HG03139 (cell line): ENCODE data around the gene CYSLTR1.
A peak's percentile ranks its signal among the peaks of the same experiment; 100 is the strongest.
"Not testable (repeated sequence)": the region's sequence is repeated elsewhere in the genome, so short reads cannot be mapped to it uniquely, and the experiment has no call there.

Source experiments
- ATAC-seq: cut with Tn5 transposase; IDR thresholded peaks from one replicate; pipeline ENCODE4 v1.9.1; 2021; ENCODE audit not compliant: unreplicated experiment

Gene CYSLTR1, protein sequence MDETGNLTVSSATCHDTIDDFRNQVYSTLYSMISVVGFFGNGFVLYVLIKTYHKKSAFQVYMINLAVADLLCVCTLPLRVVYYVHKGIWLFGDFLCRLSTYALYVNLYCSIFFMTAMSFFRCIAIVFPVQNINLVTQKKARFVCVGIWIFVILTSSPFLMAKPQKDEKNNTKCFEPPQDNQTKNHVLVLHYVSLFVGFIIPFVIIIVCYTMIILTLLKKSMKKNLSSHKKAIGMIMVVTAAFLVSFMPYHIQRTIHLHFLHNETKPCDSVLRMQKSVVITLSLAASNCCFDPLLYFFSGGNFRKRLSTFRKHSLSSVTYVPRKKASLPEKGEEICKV

DNA sequence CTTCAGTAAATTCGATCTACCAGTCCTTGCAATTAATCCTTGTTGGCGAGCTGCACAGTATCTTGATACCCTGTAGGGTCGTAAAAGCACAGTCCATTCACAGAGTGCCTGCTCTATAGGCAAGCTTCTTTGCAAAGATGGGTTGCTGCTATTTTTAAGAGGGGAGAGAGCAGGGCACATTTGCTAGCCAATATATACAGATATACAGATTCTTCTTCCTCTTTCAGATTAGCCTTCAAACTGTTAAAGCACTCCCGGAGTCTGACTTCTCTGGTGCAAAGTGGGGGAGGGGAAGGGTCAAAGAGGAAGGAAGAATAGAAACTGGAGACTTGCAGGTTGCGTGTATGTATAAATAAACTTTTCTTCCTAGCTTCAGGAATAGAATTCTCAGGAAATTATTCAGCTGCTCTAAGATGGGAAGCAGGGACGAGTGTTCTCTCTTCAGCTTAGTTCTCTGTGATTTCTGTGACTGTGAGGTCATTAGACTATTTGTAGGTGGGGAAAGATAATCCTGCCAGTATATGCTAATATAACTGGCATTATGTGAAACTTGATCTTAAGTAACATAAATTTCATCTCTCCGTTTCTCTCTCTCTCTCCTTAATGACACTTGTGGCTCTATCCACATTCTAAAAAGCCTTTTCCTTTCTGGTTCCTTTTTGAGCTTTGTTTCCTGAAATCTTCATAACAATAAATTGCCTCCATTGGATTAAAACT is at the start of gene CYSLTR1:
Gene CYSLTR1, minus strand, starts transcription at position 242 of the 717 bp plus-strand sequence. CDS start 53,865 bp downstream, outside the sequence.
- ATAC-seq = peak; percentile 55

- no peak for ATAC-seq
Measured at GRCh38 chrX:78377186-78377585, 49.8 kb upstream of the CYSLTR1 start.

DNA sequence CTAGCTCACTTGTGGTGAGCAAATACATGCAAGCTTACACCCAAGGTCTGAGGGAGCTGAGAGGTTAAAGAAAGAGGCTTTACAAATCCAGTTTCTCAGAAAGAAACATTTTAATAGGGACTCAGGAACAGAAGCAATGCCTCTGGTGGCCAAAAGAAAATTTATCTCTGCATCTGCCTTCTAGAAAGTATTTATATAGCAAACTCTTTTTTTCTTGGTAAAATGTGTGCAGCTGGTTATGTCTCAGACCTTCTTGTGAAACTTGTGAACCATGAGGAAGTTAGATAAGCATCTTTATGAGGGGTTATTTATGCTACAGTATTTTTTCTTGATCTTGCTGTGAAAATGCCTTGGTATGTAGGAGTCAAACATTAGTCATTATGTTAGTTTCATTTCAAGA is 48.5 kb upstream of the CYSLTR1 start:
- no peak for ATAC-seq

DNA sequence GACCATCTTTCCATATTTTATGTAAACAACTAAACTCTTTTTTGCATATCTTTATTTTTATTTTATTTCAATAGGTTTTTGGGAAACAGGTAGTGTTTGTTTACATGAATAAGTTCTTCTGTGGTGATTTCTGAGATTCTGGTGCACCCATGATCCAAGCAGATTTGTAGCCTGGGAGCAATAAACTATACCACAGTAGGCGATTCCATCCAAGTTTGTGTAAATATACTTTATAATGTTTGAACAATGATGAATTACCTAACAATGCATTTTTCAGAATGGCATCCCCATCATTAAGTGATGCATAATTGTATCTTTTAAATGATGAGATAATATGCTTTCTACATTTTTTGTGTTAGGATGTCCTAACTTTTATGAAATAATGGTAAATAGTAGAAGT is 39.2 kb upstream of the CYSLTR1 start:
- ATAC-seq = no peak

DNA sequence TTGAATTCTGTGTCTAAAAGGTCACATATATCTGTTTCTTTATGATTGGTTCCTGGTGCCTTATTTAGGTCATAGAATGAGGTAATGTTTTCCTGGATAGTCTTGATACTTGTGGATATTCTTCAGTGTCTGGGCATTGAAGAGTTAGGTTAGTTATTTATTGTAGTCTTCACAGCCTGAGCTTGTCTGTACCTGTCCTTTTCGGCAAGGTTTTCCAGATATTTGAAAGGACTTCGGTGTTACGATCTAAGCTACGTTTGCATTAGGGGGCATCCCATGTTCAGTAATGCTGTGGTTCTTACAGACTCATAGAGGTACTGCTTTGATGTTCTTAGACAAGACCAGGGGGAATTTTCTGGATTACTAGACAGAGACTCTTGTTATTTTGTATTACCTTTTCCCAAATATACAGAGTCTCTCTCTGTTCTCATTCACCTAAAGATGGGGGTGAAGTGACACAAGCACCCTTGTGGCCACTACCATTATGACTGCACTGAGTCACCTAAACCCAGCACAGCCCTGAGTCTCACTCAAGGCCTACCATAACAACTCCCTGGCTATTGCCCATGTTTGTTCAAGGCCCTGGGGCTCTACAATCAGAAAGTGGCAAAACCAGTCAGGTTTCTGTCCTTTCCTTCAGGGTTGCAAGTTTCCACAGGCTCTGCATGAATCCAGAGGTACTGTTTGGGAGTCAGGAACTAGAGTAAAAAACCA is 30.1 kb upstream of the CYSLTR1 start:
- ATAC-seq = no peak

- no peak for ATAC-seq
Measured at GRCh38 chrX:78333521-78333920, 6.1 kb upstream of the CYSLTR1 start.

DNA sequence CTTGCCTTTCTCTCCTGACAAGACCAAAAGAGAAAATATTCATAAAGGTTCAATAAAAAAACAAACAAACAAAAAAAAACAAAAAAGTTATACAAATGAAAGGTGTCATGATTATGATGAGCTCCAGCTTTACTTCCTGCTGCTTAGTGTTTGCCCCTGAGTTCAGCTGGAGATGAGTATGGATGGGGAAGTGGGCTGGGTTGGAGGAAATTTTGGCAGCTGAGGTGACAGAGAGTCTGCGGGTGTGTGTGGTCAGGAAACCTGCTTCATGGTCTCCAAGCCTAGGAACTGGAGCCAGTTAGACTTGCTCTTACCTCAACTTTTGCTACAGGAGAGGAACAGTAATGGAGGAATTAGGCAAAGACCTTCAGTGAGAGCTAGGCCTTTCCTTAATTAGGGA is 4.3 kb upstream of the CYSLTR1 start:
- no peak for ATAC-seq

DNA sequence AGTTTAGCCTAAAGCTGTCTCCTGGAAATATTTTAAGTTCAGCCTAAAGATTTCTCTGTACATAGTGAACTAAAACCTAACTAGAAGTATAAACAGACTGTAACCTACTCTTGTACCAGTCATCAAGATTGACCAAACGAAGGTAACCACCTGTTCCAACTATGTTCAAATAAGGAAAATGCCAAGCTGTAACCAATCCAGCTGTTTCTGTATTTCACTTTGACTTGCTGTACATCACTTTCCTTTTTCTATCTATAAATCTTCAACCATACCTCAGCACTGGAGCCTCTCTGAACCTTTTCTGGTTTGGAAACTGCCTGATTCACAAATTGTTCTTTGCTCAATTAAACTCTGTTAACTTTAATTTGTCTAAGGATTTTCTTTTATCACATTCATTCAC is 3.1 kb upstream of the CYSLTR1 start:
- no peak for ATAC-seq

DNA sequence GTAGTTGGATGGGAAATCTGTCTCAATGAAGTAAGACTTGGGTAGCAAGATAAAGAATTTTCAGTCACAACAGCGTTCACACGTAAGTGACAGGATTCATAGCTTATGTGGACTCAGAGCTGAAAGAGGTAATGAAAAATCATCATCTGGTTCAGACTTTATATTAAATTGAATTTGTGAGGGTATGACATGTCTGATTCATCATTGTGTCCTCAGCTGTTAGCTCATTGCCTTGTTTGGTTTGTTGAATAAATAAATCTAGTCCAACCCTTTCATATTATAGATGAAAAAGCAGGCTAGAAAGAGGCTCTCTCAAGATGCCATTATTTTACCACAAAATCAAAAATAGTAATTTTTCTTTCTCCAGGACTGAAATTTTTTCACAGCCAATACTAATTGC is 2.7 kb upstream of the CYSLTR1 start:
- no peak for ATAC-seq

DNA sequence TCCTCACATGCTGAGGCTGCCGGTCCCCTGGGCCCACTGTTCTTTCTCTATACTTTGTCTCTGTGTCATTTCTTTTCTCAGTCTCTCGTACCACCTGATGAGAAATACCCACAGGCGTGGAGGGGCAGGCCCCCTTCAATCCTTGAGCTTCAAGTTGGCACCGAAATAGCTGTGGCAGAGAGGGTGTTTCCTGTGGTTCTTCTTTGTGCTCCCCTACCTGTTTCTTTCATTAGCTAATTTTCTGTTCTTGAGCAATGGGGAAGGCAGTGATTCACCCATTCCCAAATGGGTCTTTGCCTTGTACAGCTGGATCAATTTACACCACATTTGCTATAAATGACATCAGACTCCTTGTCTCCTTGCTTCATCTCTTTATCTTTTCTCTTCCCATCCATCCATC is 2.1 kb upstream of the CYSLTR1 start:
- no peak for ATAC-seq

GRCh38 chrX:78326401-78326800 is 1.0 kb downstream of the CYSLTR1 start:
- ATAC-seq = no peak

- ATAC-seq = no peak
Measured at GRCh38 chrX:78322863-78323262, 4.5 kb downstream of the CYSLTR1 start.

GRCh38 chrX:78321809-78322208 is 5.6 kb downstream of the CYSLTR1 start:
- ATAC-seq = peak; percentile 95

DNA sequence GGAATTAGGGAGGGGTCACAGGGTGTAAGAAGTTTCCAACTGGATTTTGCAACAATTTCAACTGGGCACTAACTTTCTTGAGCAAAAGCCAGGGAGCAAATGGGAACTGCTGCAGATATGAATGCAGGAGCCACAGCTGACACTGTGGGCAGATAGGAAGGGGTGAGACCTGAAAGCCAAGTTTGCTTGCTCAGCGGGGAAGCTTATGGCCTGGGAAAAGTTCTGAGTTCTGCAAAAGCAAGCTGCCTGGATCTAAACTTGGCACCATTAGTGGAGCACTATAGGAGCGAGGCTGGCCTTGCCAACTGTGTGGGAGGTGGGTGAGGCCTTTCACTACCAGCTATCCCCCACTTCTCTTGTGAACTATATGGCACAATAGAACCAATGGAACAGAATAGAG is 11.1 kb downstream of the CYSLTR1 start:
- no peak for ATAC-seq

DNA sequence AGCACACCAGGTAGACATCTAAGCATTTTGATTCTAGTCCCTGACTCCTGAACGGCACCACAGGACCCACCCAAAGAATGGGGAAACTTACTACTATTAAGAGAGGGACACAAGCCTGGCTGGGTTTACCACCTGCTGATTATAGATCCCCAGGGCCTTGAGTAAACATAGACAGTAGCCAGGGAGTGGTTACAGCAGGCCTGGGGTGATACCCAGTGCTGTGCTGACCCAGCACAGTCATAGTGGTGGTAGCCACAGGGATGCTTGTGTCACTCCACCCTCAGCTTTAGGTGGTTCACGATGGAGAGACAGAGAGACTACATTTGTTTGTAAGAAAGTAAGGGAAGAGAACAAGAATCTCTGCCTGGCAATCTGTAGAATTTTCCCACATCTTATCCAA is 11.7 kb downstream of the CYSLTR1 start:
- no peak for ATAC-seq

GRCh38 chrX:78314561-78314960 is 12.8 kb downstream of the CYSLTR1 start:
- no peak for ATAC-seq

DNA sequence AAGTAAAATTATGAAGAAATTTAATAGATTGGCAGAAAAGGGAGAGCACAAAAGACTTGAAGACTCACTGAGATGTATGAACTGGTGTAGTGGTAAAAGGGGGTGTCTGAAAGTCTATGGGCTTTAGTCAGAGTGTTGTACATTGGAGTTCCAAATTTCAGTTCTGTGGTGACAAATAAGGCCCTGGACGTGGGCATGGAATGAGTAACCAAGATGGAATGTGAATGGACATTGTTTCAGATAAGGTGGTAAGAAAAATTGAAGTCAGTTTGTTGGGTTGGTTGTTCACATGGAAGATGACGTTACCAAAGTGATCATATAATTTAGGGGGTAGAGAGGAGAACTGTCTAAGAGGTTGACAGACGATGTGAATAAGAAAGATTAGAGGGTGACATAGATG is 13.9 kb downstream of the CYSLTR1 start:
- no peak for ATAC-seq

- ATAC-seq = no peak
Measured at GRCh38 chrX:78307665-78308064, 19.7 kb downstream of the CYSLTR1 start.

- ATAC-seq = no peak
Measured at GRCh38 chrX:78303086-78303485, 24.3 kb downstream of the CYSLTR1 start.

GRCh38 chrX:78300933-78301332 is 26.5 kb downstream of the CYSLTR1 start:
- ATAC-seq = not testable (repeated sequence)

GRCh38 chrX:78283511-78283910 is 43.9 kb downstream of the CYSLTR1 start:
- no peak for ATAC-seq

DNA sequence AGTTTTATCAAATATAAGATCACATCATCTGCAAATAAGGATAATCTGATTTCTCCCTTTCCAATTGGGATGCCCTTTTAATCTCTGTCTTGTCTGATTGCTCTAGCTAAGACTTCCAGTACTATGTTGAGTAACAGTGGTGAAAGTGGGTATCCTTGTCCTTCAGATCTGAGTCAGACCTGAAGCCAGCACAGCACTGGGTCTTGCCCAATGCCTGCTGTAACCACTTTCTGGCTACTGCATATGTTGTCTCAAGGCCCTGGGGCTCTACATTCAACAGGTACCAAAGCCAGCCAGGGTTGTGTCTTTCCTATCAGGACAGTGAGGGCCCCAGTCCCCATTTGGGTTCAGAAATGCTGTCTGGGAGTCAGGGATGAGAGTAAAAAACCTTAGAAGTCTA is 90.3 kb downstream of the CYSLTR1 start:
- no peak for ATAC-seq
